HepG2 (cell line): ENCODE measurements around the gene CBFA2T2. TPM values are rescaled to one million over a fixed set of nuclear protein-coding genes. Genes with fewer than 3 reads are reported as not detected.

Source experiments
- DNMT1 ChIP-seq: sonication (generic); formaldehyde crosslinking; IDR thresholded peaks from 2 replicates; pipeline ENCODE4 v1.5.1; 2020; ENCODE audit warnings: mild to moderate bottlenecking, missing genetic modification reagents
- E2F1 ChIP-seq: sonication (generic); formaldehyde crosslinking; IDR thresholded peaks from 2 replicates; pipeline ENCODE4 v1.5.0; 2020; ENCODE audit warnings: missing genetic modification reagents
- HMGXB3 ChIP-seq: sonication (generic); formaldehyde crosslinking; IDR thresholded peaks from 2 replicates; pipeline ENCODE4 v1.4.0; 2020; ENCODE audit warnings: missing genetic modification reagents, borderline replicate concordance
- PAXIP1 ChIP-seq: sonication (generic); formaldehyde crosslinking; conservative IDR thresholded peaks from 2 replicates; pipeline ENCODE4 v1.4.0; 2020; ENCODE audit warnings: mild to moderate bottlenecking, missing genetic modification reagents, moderate library complexity
- PITX1 ChIP-seq: sonication (generic); formaldehyde crosslinking; IDR thresholded peaks from 2 replicates; pipeline ENCODE4 v1.5.1; 2020; ENCODE audit warnings: mild to moderate bottlenecking, missing genetic modification reagents
- SYNCRIP ChIP-seq: fragments of 200-400 bp; formaldehyde crosslinking; IDR thresholded peaks from 2 replicates; pipeline ENCODE4 v1.6.1; 2018; ENCODE audit warnings: mild to moderate bottlenecking, low read depth, low read length; ENCODE audit not compliant: insufficient read depth
- TOPORS ChIP-seq: sonication (generic); formaldehyde crosslinking; IDR thresholded peaks from 2 replicates; pipeline ENCODE4 v1.8.0; 2023; ENCODE audit warnings: mild to moderate bottlenecking, missing genetic modification reagents
- ZNF446 ChIP-seq: sonication (generic); formaldehyde crosslinking; IDR thresholded peaks from 2 replicates; pipeline ENCODE4 v1.5.0; 2020; ENCODE audit warnings: mild to moderate bottlenecking, missing genetic modification reagents
- ZNF557 ChIP-seq: sonication (generic); formaldehyde crosslinking; IDR thresholded peaks from 2 replicates; pipeline ENCODE4 v1.4.0; 2020; ENCODE audit warnings: missing genetic modification reagents
- ZNF761 ChIP-seq: sonication (generic); formaldehyde crosslinking; conservative IDR thresholded peaks from 2 replicates; pipeline ENCODE4 v1.4.0; 2020; ENCODE audit warnings: mild to moderate bottlenecking, missing genetic modification reagents
- polyA plus RNA-seq, 8 experiments: library from polyadenylated mRNA; depleted of rRNA in 3 of 8; stranded (reverse) in 7 of 8; unstranded in 1 of 8; fragments of >200 nt; fragmentation: Illumina TruSeq in 4 of 8; extraction: Trizol in 4 of 8; gene quantifications; 2 replicates each; pipeline versions ENCODE4 v1.2.1 to v1.2.3, GENCODE V29; 2011 to 2016; ENCODE audit warnings: low read depth in 4 of 8, missing spikeins in 1 of 8, mixed read lengths in 1 of 8; ENCODE audit not compliant: insufficient read depth in 1 of 8
- total RNA-seq, 5 experiments: library from RNA; depleted of rRNA; stranded (reverse); fragments of >200 nt; fragmentation: Illumina TruSeq; extraction: Trizol; gene quantifications; 2 replicates each; pipeline ENCODE4 v1.2.3, GENCODE V29; 2016; ENCODE audit warnings: low read depth in 1 of 5
- TF ChIP-seq, protein P1 (sequence below): IDR thresholded peaks from 2 replicates; pipeline ENCODE4 v1.6.1; 2016; ENCODE audit warnings: missing compliant biosample characterization, missing genetic modification reagents, borderline replicate concordance
- TF ChIP-seq, protein P2 (sequence below): sonication (generic); formaldehyde crosslinking; IDR thresholded peaks from 2 replicates; pipeline ENCODE4 v1.9.0; 2021; ENCODE audit warnings: missing genetic modification reagents, borderline replicate concordance

Gene CBFA2T2
- total and polyA plus RNA-seq, 2 of the 13 experiments (the other 11 are each of a cell fraction or from before 2014, with no cell fraction given) = 6.3 to 21.2 TPM

DNA sequence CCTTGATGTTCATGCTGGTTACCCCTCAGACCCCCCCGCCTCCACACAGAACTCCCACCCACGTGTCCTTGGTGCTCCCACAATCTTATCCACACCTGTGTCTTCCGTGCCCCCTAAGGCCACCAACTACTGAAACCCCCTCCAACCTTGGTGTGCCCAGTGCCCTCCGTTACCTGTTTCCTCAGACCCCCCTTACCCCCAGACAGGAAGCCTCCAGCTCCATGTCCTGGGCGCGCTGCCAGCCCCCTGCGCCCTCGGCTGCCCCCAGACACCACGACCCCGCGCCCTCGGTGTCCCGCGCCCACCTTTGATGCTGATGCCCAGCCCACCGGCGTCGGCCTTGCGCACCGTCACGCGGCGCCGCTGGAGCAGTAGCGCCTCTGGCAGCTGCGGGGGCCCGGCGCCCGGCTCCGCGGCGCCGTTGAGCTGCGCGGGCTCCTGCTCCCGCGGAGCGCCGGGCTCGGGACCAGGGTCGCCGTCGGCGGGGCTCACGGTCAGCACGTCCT is 46.8 kb upstream of the CBFA2T2 start (continued):
- TF ChIP-seq ZNF761 (CRISPR knock-in tag) = 0 out of 2 replicates have a peak, but pooled peaks have one; percentile 10
- no peak; the same call in 1 of the 2 replicates for TF ChIP-seq TOPORS (CRISPR knock-in tag)
- TF ChIP-seq E2F1 = no peak
- TF ChIP-seq DNMT1 = 0 out of 2 replicates have a peak, but pooled peaks have one; percentile 15
- TF ChIP-seq PAXIP1 (CRISPR knock-in tag) = peak; percentile 7; the same call in 1 of the 2 replicates
- TF ChIP-seq, protein P1, sequence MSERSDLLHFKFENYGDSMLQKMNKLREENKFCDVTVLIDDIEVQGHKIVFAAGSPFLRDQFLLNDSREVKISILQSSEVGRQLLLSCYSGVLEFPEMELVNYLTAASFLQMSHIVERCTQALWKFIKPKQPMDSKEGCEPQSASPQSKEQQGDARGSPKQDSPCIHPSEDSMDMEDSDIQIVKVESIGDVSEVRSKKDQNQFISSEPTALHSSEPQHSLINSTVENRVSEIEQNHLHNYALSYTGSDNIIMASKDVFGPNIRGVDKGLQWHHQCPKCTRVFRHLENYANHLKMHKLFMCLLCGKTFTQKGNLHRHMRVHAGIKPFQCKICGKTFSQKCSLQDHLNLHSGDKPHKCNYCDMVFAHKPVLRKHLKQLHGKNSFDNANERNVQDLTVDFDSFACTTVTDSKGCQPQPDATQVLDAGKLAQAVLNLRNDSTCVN (CRISPR knock-in tag) = no peak
- TF ChIP-seq, protein P2, sequence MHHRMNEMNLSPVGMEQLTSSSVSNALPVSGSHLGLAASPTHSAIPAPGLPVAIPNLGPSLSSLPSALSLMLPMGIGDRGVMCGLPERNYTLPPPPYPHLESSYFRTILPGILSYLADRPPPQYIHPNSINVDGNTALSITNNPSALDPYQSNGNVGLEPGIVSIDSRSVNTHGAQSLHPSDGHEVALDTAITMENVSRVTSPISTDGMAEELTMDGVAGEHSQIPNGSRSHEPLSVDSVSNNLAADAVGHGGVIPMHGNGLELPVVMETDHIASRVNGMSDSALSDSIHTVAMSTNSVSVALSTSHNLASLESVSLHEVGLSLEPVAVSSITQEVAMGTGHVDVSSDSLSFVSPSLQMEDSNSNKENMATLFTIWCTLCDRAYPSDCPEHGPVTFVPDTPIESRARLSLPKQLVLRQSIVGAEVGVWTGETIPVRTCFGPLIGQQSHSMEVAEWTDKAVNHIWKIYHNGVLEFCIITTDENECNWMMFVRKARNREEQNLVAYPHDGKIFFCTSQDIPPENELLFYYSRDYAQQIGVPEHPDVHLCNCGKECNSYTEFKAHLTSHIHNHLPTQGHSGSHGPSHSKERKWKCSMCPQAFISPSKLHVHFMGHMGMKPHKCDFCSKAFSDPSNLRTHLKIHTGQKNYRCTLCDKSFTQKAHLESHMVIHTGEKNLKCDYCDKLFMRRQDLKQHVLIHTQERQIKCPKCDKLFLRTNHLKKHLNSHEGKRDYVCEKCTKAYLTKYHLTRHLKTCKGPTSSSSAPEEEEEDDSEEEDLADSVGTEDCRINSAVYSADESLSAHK = no peak
- TF ChIP-seq HMGXB3 = no peak
- TF ChIP-seq ZNF446 (CRISPR knock-in tag) = 0 out of 2 replicates have a peak, but pooled peaks have one; percentile 37
- TF ChIP-seq PITX1 = 0 out of 2 replicates have a peak, but pooled peaks have one; percentile 29
- no peak for TF ChIP-seq SYNCRIP
- no peak for TF ChIP-seq ZNF557 (CRISPR knock-in tag)
